Gastrocnemius medialis (tissue), 4 donors: ENCODE measurements around the gene NOTCH4. TPM values are rescaled to one million over a fixed set of nuclear protein-coding genes. Genes with fewer than 3 reads are reported as not detected.

Experiments used
- ATAC-seq, 2 donors: fragments of 150-250 bp; one replicate each; pipeline ENCODE4 v1.9.1; 2016
- DNase-seq, 2 donors: peaks; one replicate each; pipeline ENCODE4 v3.0.0-alpha.2; 2019
- H3K27ac ChIP-seq, 4 donors: fragments of 200-600 bp; sonication (generic); 1 replicate in 1 of 4; 2 replicates in 3 of 4; pipeline ENCODE4 v1.5.1; 2016 to 2018; ENCODE audit warnings: mild to moderate bottlenecking in 2 of 4, moderate library complexity in 1 of 4
- H3K27me3 ChIP-seq, 3 donors: fragments of 200-600 bp; sonication (generic) in 2 of 3; 1 replicate in 1 of 3; 2 replicates in 2 of 3; pipeline versions ENCODE4 v1.5.1 to v1.6.0; 2016 to 2019; ENCODE audit warnings: mild to moderate bottlenecking in 1 of 3, moderate library complexity in 1 of 3
- H3K36me3 ChIP-seq, 2 donors: fragments of 200-600 bp; sonication (generic) in 1 of 2; one replicate each; pipeline ENCODE4 v1.5.1; 2017 to 2018
- H3K4me1 ChIP-seq, 2 donors: fragments of 200-600 bp; sonication (generic) in 1 of 2; one replicate each; pipeline ENCODE4 v1.5.1; 2016 to 2017; ENCODE audit warnings: mild to moderate bottlenecking in 2 of 2
- H3K4me3 ChIP-seq, 4 donors: fragments of 200-600 bp; sonication (generic) in 3 of 4; 1 replicate in 1 of 4; 2 replicates in 3 of 4; pipeline ENCODE4 v1.5.1; 2016 to 2019; ENCODE audit warnings: mild to moderate bottlenecking in 2 of 4
- H3K9me3 ChIP-seq, 3 donors: fragments of 200-600 bp; sonication (generic) in 2 of 3; 1 replicate in 1 of 3; 2 replicates in 2 of 3; pipeline ENCODE4 v1.5.1; 2016 to 2019
- CTCF ChIP-seq, 5 experiments: fragments of 450-650 bp in 3 of 5; fragments of 200-600 bp in 2 of 5; sonication (generic) in 2 of 5; IDR thresholded peaks in 4 of 5; conservative IDR thresholded peaks in 1 of 5; 1 replicate in 4 of 5; 2 replicates in 1 of 5; pipeline ENCODE4 v1.5.1; 2016 to 2019; ENCODE audit warnings: antibody characterized with exemption in 5 of 5, mild to moderate bottlenecking in 3 of 5, moderate library complexity in 3 of 5
- POLR2A ChIP-seq, 2 donors: fragments of 450-650 bp; IDR thresholded peaks; one replicate each; pipeline ENCODE4 v1.6.1; 2017; ENCODE audit warnings: antibody characterized with exemption in 2 of 2, mild to moderate bottlenecking in 2 of 2, moderate library complexity in 2 of 2
- in situ Hi-C, 4 donors: fragments of 200-750 bp; cut with MboI; loops; one replicate each; pipeline versions ENCODE4 v1.15.0 to v1.8.0; 2017; ENCODE audit warnings: low sequenced_read_pairs in 4 of 4
- intact Hi-C: fragments of 100-400 bp; cut with DNase I; formaldehyde crosslinking; loops from one replicate; pipeline ENCODE4 v1.15.1; 2023; ENCODE audit warnings: low total_unique reads
- total RNA-seq, 4 donors: library from RNA; depleted of rRNA; stranded (reverse); fragments of >200 nt; gene quantifications; one replicate each; pipeline versions ENCODE4 v1.1.0 to v1.2.3, GENCODE V29; 2016

The NOTCH4 gene
- total RNA-seq, 4 donors from 2014 or later, result 6.8 to 21.1 (median 14.8) TPM

- no peaks in the 10 kb centered on the region for H3K36me3 ChIP-seq
- DNase-seq (no peak), ATAC-seq (no peak)
- intact Hi-C loops (loop anchor here (5.0 to 10.0 kb wide), 4 partner anchors 650 to 1482 kb away; partner anchors contain the start of genes ATP6V1G2, BRD2, HSD17B8 and MDC1), in situ Hi-C loops (loop anchor here in 3 of 4 donors (10.0 to 25.0 kb wide), 7 partner anchors 72 to 1585 kb away; partner anchors contain the start of genes BRD2 (in 3 of the 3), HLA-DMA (in 3 of the 3), APOM (in 2 of the 3) and BAG6 (in 2 of the 3))
- H3K27ac ChIP-seq, result peak overlapping the region; percentile 91 to 98 (median 96)
- peaks cover 20 to 26% of the 10 kb centered on the region in 2 donors for H3K4me1 ChIP-seq
- peaks cover 0 to 5% (median 2%) of the 10 kb centered on the region in 3 donors for H3K27me3 ChIP-seq
- TF ChIP-seq CTCF (IDR thresholded peaks at IDR 0.05 in 4 of 5, conservative IDR thresholded peaks at IDR 0.05 in 1 of 5), result no peak
- TF ChIP-seq POLR2A (IDR thresholded peaks at IDR 0.05), result no peak
- no peaks in the 10 kb centered on the region for H3K9me3 ChIP-seq
- peak overlapping the region; percentile 67 to 86 (median 71) for H3K4me3 ChIP-seq
These were observed 26.9 kb downstream of the NOTCH4 start for GRCh38 chr6:32196682-32197616.

DNA sequence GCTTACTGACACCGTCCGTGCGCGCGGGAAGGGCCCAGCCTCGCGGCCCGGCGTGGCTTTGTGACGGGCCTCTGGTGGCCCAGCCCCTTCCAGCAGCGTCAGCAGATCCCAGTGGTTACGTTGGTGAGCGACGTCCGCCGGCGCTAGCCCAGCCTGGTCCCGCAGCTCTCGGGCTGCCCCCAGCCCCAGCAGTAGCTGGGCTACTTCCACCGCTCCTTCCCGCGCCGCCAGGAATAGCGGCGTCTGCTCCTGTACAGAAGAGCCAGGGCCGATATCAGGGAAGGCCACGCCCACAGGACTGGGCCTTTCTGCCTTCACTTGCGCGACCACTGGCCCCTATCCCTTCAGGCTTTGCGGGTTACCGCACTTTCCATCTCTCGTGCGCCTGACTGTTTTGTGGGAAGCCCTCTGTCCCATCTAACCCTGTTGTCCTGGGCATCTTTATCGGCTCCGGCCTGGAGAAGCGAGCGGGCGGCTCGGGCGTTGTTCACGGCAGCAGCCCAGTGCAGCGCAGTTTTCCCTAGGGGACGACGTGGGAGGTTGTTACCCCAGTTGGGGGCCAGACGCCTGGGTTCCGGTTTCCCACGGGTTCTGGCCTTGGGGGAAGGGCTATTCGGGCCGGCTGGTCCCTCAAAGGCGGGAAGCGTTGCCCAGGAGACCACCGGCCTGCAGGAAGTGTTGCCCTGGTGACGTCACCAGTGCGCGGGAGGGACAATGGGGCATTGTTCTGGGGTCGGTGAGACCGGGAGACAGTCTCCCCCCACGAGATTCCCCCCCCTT lies 27.8 kb downstream of the NOTCH4 start:
- TF ChIP-seq CTCF (IDR thresholded peaks at IDR 0.05 in 4 of 5, conservative IDR thresholded peaks at IDR 0.05 in 1 of 5) (no peak), POLR2A (IDR thresholded peaks at IDR 0.05) (peak; percentile 85 to 89)
- Histone ChIP-seq H3K27me3 (no peaks in the 10 kb centered on the region), H3K36me3 (no peaks in the 10 kb centered on the region), H3K4me1 (peaks cover 23 to 27% of the 10 kb centered on the region in 2 donors), H3K9me3 (no peaks in the 10 kb centered on the region), H3K27ac (peak overlapping the region; percentile 91 to 98 (median 96)), H3K4me3 (peak overlapping the region; percentile 67 to 86 (median 71))
- in situ Hi-C loops (loop anchor here in 3 of 4 donors (10.0 to 25.0 kb wide), 7 partner anchors 71 to 1584 kb away; partner anchors contain the start of genes BRD2 (in 3 of the 3), HLA-DMA (in 3 of the 3), APOM (in 2 of the 3) and BAG6 (in 2 of the 3)), intact Hi-C loops (loop anchor here (1.0 to 10.0 kb wide), 9 partner anchors 19 to 1481 kb away; partner anchors contain the start of genes ATF6B, ATP6V1G2, BRD2 and HSD17B8)
- ATAC-seq, result peak; percentile 28 to 79
- DNase-seq, result peak; percentile 72 to 78

- peaks cover 28 to 32% of the 10 kb centered on the region in 2 donors for H3K4me1 ChIP-seq
- H3K27me3 ChIP-seq, result no peaks in the 10 kb centered on the region
- peak overlapping the region in 3 of 4 donors; percentile 67 to 86 (median 74) for H3K4me3 ChIP-seq
- in situ Hi-C loops (loop anchor here in 3 of 4 donors (10.0 to 25.0 kb wide), 7 partner anchors 71 to 1583 kb away; partner anchors contain the start of genes BRD2 (in 3 of the 3), HLA-DMA (in 3 of the 3), APOM (in 2 of the 3) and BAG6 (in 2 of the 3)), intact Hi-C loops (loop anchor here (1.0 to 10.0 kb wide), 9 partner anchors 18 to 1481 kb away; partner anchors contain the start of genes ATF6B, ATP6V1G2, BRD2 and HSD17B8)
- DNase-seq, result peak; percentile 100
- peak overlapping the region; percentile 91 to 98 (median 96) for H3K27ac ChIP-seq
- H3K9me3 ChIP-seq, result no peaks in the 10 kb centered on the region
- no peaks in the 10 kb centered on the region for H3K36me3 ChIP-seq
- TF ChIP-seq CTCF (IDR thresholded peaks at IDR 0.05 in 4 of 5, conservative IDR thresholded peaks at IDR 0.05 in 1 of 5), result peak in 4 of 5 experiments; percentile 54 to 70 (median 56)
- no peak for TF ChIP-seq POLR2A (IDR thresholded peaks at IDR 0.05)
- peak in 1 of 2 donors; percentile 83 for ATAC-seq
These were observed 28.3 kb downstream of the NOTCH4 start for GRCh38 chr6:32195652-32195901.
